ENCODE data around the gene SCN1B. TPM values are rescaled to one million over a fixed set of nuclear protein-coding genes. Genes with fewer than 3 reads are reported as not detected.

Gene SCN1B
- total and polyA plus RNA-seq, 2 of the 13 experiments (the other 11 are each of a cell fraction or from before 2014, with no cell fraction given), result 2.7 to 20.1 TPM

- TF ChIP-seq ZIK1 (CRISPR knock-in tag; IDR thresholded peaks at IDR 0.05; ENCODE audit: borderline replicate concordance, low read depth) (no peak), KLF15 (CRISPR knock-in tag; IDR thresholded peaks at IDR 0.05; ENCODE audit: borderline replicate concordance) (no peak), ATF7-NPFF (CRISPR knock-in tag; IDR thresholded peaks at IDR 0.05; ENCODE audit: low read depth) (no peak), ZNF33A (CRISPR knock-in tag; IDR thresholded peaks at IDR 0.05; ENCODE audit: borderline replicate concordance) (no peak), ZBTB21 (CRISPR knock-in tag; IDR thresholded peaks at IDR 0.05) (no peak), NAIF1 (CRISPR knock-in tag; IDR thresholded peaks at IDR 0.05; ENCODE audit: borderline replicate concordance) (peak; percentile 85; the same call in 1 of the 2 replicates), ADNP (CRISPR knock-in tag; IDR thresholded peaks at IDR 0.05) (peak; percentile 84; the same call in 1 of the 2 replicates), ZNF446 (CRISPR knock-in tag; IDR thresholded peaks at IDR 0.05) (0 out of 2 replicates have a peak, but pooled peaks have one; percentile 5), CHD4 (IDR thresholded peaks at IDR 0.05; ENCODE audit: borderline replicate concordance, low read length) (0 out of 2 replicates have a peak, but pooled peaks have one; percentile 4), TCF7 (IDR thresholded peaks at IDR 0.05; ENCODE audit: low read depth) (peak; percentile 44; the same call in 1 of the 2 replicates), ZBTB43 (CRISPR knock-in tag; conservative IDR thresholded peaks at IDR 0.05) (no peak; the same call in 1 of the 2 replicates), ZNF607 (CRISPR knock-in tag; IDR thresholded peaks at IDR 0.05; ENCODE audit: borderline replicate concordance) (no peak), GPN1 (CRISPR knock-in tag; IDR thresholded peaks at IDR 0.05; ENCODE audit: borderline replicate concordance) (no peak)
These were observed 34.7 kb upstream of the SCN1B start (continued) for GRCh38 chr19:34995551-34995950.
